ENCODE data around the gene OMA1.

- TF ChIP-seq CTCF (IDR thresholded peaks at IDR 0.05): no peak
- TF ChIP-seq, protein P1, sequence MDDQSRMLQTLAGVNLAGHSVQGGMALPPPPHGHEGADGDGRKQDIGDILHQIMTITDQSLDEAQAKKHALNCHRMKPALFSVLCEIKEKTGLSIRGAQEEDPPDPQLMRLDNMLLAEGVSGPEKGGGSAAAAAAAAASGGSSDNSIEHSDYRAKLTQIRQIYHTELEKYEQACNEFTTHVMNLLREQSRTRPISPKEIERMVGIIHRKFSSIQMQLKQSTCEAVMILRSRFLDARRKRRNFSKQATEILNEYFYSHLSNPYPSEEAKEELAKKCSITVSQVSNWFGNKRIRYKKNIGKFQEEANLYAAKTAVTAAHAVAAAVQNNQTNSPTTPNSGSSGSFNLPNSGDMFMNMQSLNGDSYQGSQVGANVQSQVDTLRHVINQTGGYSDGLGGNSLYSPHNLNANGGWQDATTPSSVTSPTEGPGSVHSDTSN (IDR thresholded peaks at IDR 0.05): no peak
- no peak for TF ChIP-seq NFIC (IDR thresholded peaks at IDR 0.05; ENCODE audit: borderline replicate concordance)
Observed at GRCh38 chr1:58576727-58577653, 30.5 kb upstream of the OMA1 start, which contains the start of gene TACSTD2.
